K562 (cell line): ENCODE results near the gene OR7A5. TPM values are rescaled to one million over a fixed set of nuclear protein-coding genes. Genes with fewer than 3 reads are reported as not detected.

Source experiments
- ARNT ChIP-seq, 2 experiments: fragments of 450-650 bp; IDR thresholded peaks; 2 replicates each; pipeline ENCODE4 v1.6.1; 2016; ENCODE audit warnings: mild to moderate bottlenecking in 1 of 2
- ATF3 ChIP-seq, 2 experiments: fragments of 450-650 bp in 1 of 2; sonication (generic) in 1 of 2; formaldehyde crosslinking in 1 of 2; IDR thresholded peaks in 1 of 2; conservative IDR thresholded peaks in 1 of 2; 2 replicates each; pipeline versions ENCODE4 v1.6.1 to v1.8.1; 2016 to 2023; ENCODE audit warnings: mild to moderate bottlenecking in 2 of 2, moderate library complexity in 2 of 2, inconsistent platforms in 1 of 2, missing genetic modification reagents in 1 of 2
- ATF4 ChIP-seq: fragments of 450-650 bp; formaldehyde crosslinking; IDR thresholded peaks from 2 replicates; pipeline ENCODE4 v1.4.0; 2022; ENCODE audit warnings: mild to moderate bottlenecking, moderate library complexity
- CEBPG ChIP-seq, 3 experiments: fragments of 200-800 bp in 1 of 3; sonication (Bioruptor generic) in 1 of 3; sonication (generic) in 1 of 3; formaldehyde crosslinking in 1 of 3; IDR thresholded peaks in 2 of 3; conservative IDR thresholded peaks in 1 of 3; 2 replicates each; pipeline versions ENCODE4 v1.6.1 to v1.8.0; 2016 to 2022; ENCODE audit warnings: missing compliant biosample characterization in 2 of 3, missing genetic modification characterization in 2 of 3, mild to moderate bottlenecking in 1 of 3, missing genetic modification reagents in 1 of 3
- CHD2 ChIP-seq: IDR thresholded peaks from 2 replicates; pipeline ENCODE4 v1.6.1; 2011; ENCODE audit warnings: low read depth, low read length
- DPF2 ChIP-seq: fragments of 450-650 bp; IDR thresholded peaks from 2 replicates; pipeline ENCODE4 v1.6.1; 2016
- ETS1 ChIP-seq: conservative IDR thresholded peaks from 2 replicates; pipeline ENCODE4 v1.6.1; 2011; ENCODE audit warnings: low read depth, mild to moderate bottlenecking, low read length; ENCODE audit not compliant: control insufficient read depth
- FOXM1 ChIP-seq, 2 experiments: fragments of 450-650 bp in 1 of 2; sonication (generic) in 1 of 2; formaldehyde crosslinking in 1 of 2; IDR thresholded peaks; 2 replicates each; pipeline versions ENCODE4 v1.6.1 to v1.9.0; 2017 to 2022; ENCODE audit warnings: low read depth in 2 of 2, mild to moderate bottlenecking in 2 of 2, missing genetic modification reagents in 1 of 2, moderate library complexity in 1 of 2
- MAFG ChIP-seq: fragments of 450-650 bp; conservative IDR thresholded peaks from 2 replicates; pipeline ENCODE4 v1.6.1; 2016; ENCODE audit warnings: missing genetic modification characterization, missing compliant biosample characterization
- MTF1 ChIP-seq: fragments of 250-450 bp; sonication (Bioruptor Pico); IDR thresholded peaks from 2 replicates; pipeline ENCODE4 v1.9.0; 2021; ENCODE audit warnings: moderate library complexity, mild to moderate bottlenecking, inconsistent platforms, borderline replicate concordance
- MXD1 ChIP-seq: fragments of 250-450 bp; sonication (Bioruptor Pico); IDR thresholded peaks from 2 replicates; pipeline ENCODE4 v1.8.0; 2021; ENCODE audit warnings: borderline replicate concordance, mild to moderate bottlenecking, moderate library complexity; ENCODE audit not compliant: poor library complexity, severe bottlenecking
- NFATC3 ChIP-seq: fragments of 450-650 bp; IDR thresholded peaks from 2 replicates; pipeline ENCODE4 v1.6.1; 2017; ENCODE audit warnings: mild to moderate bottlenecking
- NFE2 ChIP-seq: IDR thresholded peaks from 2 replicates; pipeline ENCODE4 v1.6.1; 2014; ENCODE audit warnings: antibody characterized with exemption, low read depth
- NRF1 ChIP-seq, 2 experiments: fragments of 450-650 bp; IDR thresholded peaks in 1 of 2; conservative IDR thresholded peaks in 1 of 2; 2 replicates each; pipeline ENCODE4 v1.6.1; 2014; ENCODE audit warnings: mild to moderate bottlenecking in 2 of 2
- OTX1 ChIP-seq: fragments of 450-650 bp; formaldehyde crosslinking; IDR thresholded peaks from 2 replicates; pipeline ENCODE4 v1.4.0; 2022; ENCODE audit warnings: mild to moderate bottlenecking
- PPARD ChIP-seq: fragments of 250-450 bp; sonication (Bioruptor Pico); IDR thresholded peaks from 2 replicates; pipeline ENCODE4 v1.8.0; 2022; ENCODE audit warnings: inconsistent platforms, mild to moderate bottlenecking, moderate library complexity
- SIN3B ChIP-seq: fragments of 450-650 bp; IDR thresholded peaks from 2 replicates; pipeline ENCODE4 v1.6.1; 2017; ENCODE audit warnings: low read depth, mild to moderate bottlenecking, moderate library complexity
- SMAD4 ChIP-seq: fragments of 250-450 bp; sonication (Bioruptor Pico); conservative IDR thresholded peaks from 2 replicates; pipeline ENCODE4 v1.8.0; 2021; ENCODE audit warnings: inconsistent platforms, mild to moderate bottlenecking, moderate library complexity
- SNAPC5 ChIP-seq: fragments of 250-450 bp; sonication (Bioruptor Pico); IDR thresholded peaks from 2 replicates; pipeline ENCODE4 v1.8.0; 2021; ENCODE audit warnings: moderate library complexity, mild to moderate bottlenecking, inconsistent platforms
- SPI1 ChIP-seq: IDR thresholded peaks from 2 replicates; pipeline ENCODE4 v1.6.1; 2011; ENCODE audit warnings: low read depth, low read length, control low read depth, borderline replicate concordance
- TBL1XR1 ChIP-seq, 2 experiments: IDR thresholded peaks; 2 replicates each; pipeline ENCODE4 v1.6.1; 2012; ENCODE audit warnings: improper control_type of control experiment in 2 of 2, low read length in 2 of 2, mild to moderate bottlenecking in 1 of 2
- ZFP1 ChIP-seq: fragments of 450-650 bp; formaldehyde crosslinking; IDR thresholded peaks from 2 replicates; pipeline ENCODE4 v1.4.0; 2020; ENCODE audit warnings: mild to moderate bottlenecking, mixed read lengths
- ZNF133 ChIP-seq: fragments of 250-450 bp; sonication (Bioruptor Pico); IDR thresholded peaks from 2 replicates; pipeline ENCODE4 v1.4.0; 2020; ENCODE audit warnings: mild to moderate bottlenecking
- ZNF239 ChIP-seq: fragments of 250-450 bp; sonication (Bioruptor Pico); IDR thresholded peaks from 2 replicates; pipeline ENCODE4 v1.4.0; 2020; ENCODE audit warnings: mild to moderate bottlenecking
- ZNF785 ChIP-seq: fragments of 250-450 bp; sonication (Bioruptor Pico); IDR thresholded peaks from 2 replicates; pipeline ENCODE4 v1.4.0; 2020; ENCODE audit warnings: mild to moderate bottlenecking
- ZNF79 ChIP-seq: fragments of 250-450 bp; sonication (Bioruptor Pico); IDR thresholded peaks from 2 replicates; pipeline ENCODE4 v1.4.0; 2020; ENCODE audit warnings: low read depth, mild to moderate bottlenecking, moderate library complexity
- polyA plus RNA-seq, 8 experiments: library from polyadenylated mRNA; depleted of rRNA in 4 of 8; stranded (reverse) in 5 of 8; unstranded in 3 of 8; fragments of >200 nt; fragmentation: Nextera tagmentation in 2 of 8; fragmentation: Illumina TruSeq in 1 of 8; extraction: Ambion mirVana in 2 of 8; extraction: Trizol in 1 of 8; gene quantifications; 2 replicates each; pipeline versions ENCODE4 v1.2.1 to v1.2.3, GENCODE V29; 2011 to 2014; ENCODE audit warnings: inconsistent platforms in 1 of 8, missing spikeins in 1 of 8
- total RNA-seq, 7 experiments: library from RNA; depleted of rRNA in 6 of 7; stranded (reverse); fragments of >200 nt in 6 of 7; fragmentation: Illumina TruSeq in 2 of 7; extraction: Trizol in 2 of 7; gene quantifications; 2 replicates each; pipeline versions ENCODE4 v1.2.1 to v1.2.3, GENCODE V29; 2011 to 2021; ENCODE audit warnings: low replicate concordance in 1 of 7

OR7A5 gene
- total and polyA plus RNA-seq, 9 of the 15 experiments (the other 6 are each of a cell fraction or from before 2014, with no cell fraction given), result not detected

GRCh38 chr19:14795078-14795721 is 39.8 kb downstream of the OR7A5 start (continued):
- TF ChIP-seq NRF1 (conservative IDR thresholded peaks at IDR 0.05 in 1 of 2, IDR thresholded peaks at IDR 0.05 in 1 of 2), result no peak
- TF ChIP-seq FOXM1 (IDR thresholded peaks at IDR 0.05; ENCODE audit: low read depth), result no peak
- no peak for TF ChIP-seq FOXM1 (CRISPR knock-in tag; IDR thresholded peaks at IDR 0.05; ENCODE audit: low read depth)
- no peak for TF ChIP-seq SIN3B
- TF ChIP-seq ETS1, result no peak
- no peak for TF ChIP-seq ZNF79 (CRISPR knock-in tag)
- TF ChIP-seq MXD1 (CRISPR knock-in tag), result no peak
- peak; percentile 95 for TF ChIP-seq NFE2
- TF ChIP-seq ATF3 (IDR thresholded peaks at IDR 0.05), result peak; percentile 57; the same call in 1 of the 2 replicates
- no peak for TF ChIP-seq ATF3 (CRISPR knock-in tag; conservative IDR thresholded peaks at IDR 0.05)
- no peak for TF ChIP-seq ZFP1 (CRISPR knock-in tag)
- no peak for TF ChIP-seq TBL1XR1 (IDR thresholded peaks at IDR 0.05; ENCODE audit: low read length in 2 of 2)
- no peak for TF ChIP-seq ZNF785
- no peak for TF ChIP-seq MTF1 (CRISPR knock-in tag)
- TF ChIP-seq MAFG (tag), result peak; percentile 96
- TF ChIP-seq CHD2, result no peak
- no peak for TF ChIP-seq CEBPG (CRISPR knock-in tag; IDR thresholded peaks at IDR 0.05)
- TF ChIP-seq CEBPG (tag; conservative IDR thresholded peaks at IDR 0.05 in 1 of 2, IDR thresholded peaks at IDR 0.05 in 1 of 2), result no peak
- TF ChIP-seq PPARD (CRISPR knock-in tag), result no peak
- no peak for TF ChIP-seq SNAPC5 (CRISPR knock-in tag)
- TF ChIP-seq SPI1, result 0 out of 2 replicates have a peak, but pooled peaks have one; percentile 4
- TF ChIP-seq ZNF239 (CRISPR knock-in tag), result no peak
- no peak for TF ChIP-seq ATF4
- TF ChIP-seq DPF2, result peak; percentile 71
- no peak for TF ChIP-seq SMAD4 (CRISPR knock-in tag)
- TF ChIP-seq OTX1 (CRISPR knock-in tag), result no peak
- TF ChIP-seq NFATC3, result no peak
- no peak for TF ChIP-seq ZNF133 (CRISPR knock-in tag)
- TF ChIP-seq ARNT (IDR thresholded peaks at IDR 0.05), result 0 out of 4 replicates have a peak, but pooled peaks of 1 of the 2 experiments have one; percentile 56
